Sigmoid colon (tissue), 4 donors: ENCODE measurements around the gene FCAMR.

Experiments used
- CTCF ChIP-seq, 4 experiments: fragments of 450-650 bp in 3 of 4; fragments of 200-600 bp in 1 of 4; IDR thresholded peaks; one replicate each; pipeline ENCODE4 v1.5.1; 2016 to 2019; ENCODE audit warnings: antibody characterized with exemption in 4 of 4, mild to moderate bottlenecking in 3 of 4, moderate library complexity in 2 of 4
- EP300 ChIP-seq, 4 donors: sonication (generic); formaldehyde crosslinking; IDR thresholded peaks; one replicate each; pipeline ENCODE4 v1.6.1; 2017; ENCODE audit warnings: antibody characterized with exemption in 4 of 4
- POLR2A ChIP-seq, 2 donors: fragments of 450-650 bp; IDR thresholded peaks; one replicate each; pipeline ENCODE4 v1.6.1; 2016; ENCODE audit warnings: antibody characterized with exemption in 2 of 2, mild to moderate bottlenecking in 2 of 2, moderate library complexity in 2 of 2

- no peak for TF ChIP-seq CTCF (IDR thresholded peaks at IDR 0.05)
- TF ChIP-seq POLR2A (IDR thresholded peaks at IDR 0.05), result no peak
- TF ChIP-seq EP300 (IDR thresholded peaks at IDR 0.05), result no peak
Measured at GRCh38 chr1:207019661-207020060, 49.4 kb upstream of the FCAMR start.
